ENCODE measurements around the gene SHROOM2.

Gene SHROOM2

DNA sequence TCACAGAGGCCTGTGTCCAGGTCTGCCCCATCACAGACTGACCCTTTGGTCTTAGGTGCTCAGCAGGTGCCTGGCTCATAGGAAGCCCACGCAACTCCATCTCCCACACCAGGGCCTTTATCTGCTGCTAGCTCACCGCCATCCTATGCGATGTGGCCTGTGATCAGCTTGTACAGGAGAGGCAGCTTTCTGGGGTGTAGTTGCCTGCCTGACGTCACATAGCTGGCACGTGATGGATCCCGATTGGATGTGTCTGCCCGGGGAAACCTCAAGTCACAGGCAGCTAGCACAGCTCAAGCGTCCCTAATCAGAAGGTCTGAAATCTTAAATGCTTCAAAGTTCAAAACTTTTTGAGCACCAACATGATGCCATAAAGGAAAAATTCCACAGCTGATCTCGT, 139.8 kb downstream of the SHROOM2 start:
- no peak overlapping the region for H3K4me3 ChIP-seq (ENCODE audit: low read depth, low read length)
- no peak for TF ChIP-seq CTCF (IDR thresholded peaks at IDR 0.05; ENCODE audit: low read depth, low read length)

- no peak for TF ChIP-seq CTCF (IDR thresholded peaks at IDR 0.05; ENCODE audit: low read depth, low read length)
- H3K4me3 ChIP-seq (ENCODE audit: low read depth, low read length): no peak overlapping the region
Measured at GRCh38 chrX:9927698-9928482, 141.7 kb downstream of the SHROOM2 start.

- TF ChIP-seq CTCF (IDR thresholded peaks at IDR 0.05; ENCODE audit: low read depth, low read length): no peak
- no peak overlapping the region for H3K4me3 ChIP-seq (ENCODE audit: low read depth, low read length)
Measured at GRCh38 chrX:9935436-9935835, 149.2 kb downstream of the SHROOM2 start.

DNA sequence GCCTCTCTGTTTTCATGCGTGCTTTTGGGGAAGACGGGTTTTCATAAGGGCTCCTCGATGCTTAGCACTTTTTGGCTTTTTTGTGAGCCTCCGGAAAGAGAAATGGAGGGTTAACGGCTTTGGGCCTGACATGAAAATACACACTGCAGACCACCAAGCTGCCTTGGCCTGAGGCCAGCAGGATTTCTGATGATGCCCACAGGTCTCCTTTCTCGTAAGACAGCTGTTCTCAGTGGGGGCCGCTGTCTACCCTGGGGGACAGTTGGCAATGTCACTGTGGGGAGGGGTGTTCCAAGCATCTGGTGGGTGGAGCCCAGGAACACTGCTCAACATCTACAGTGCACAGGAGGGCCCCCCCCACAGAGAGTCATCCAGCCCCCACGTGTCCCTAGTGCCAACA, 151.5 kb downstream of the SHROOM2 start:
- TF ChIP-seq CTCF (IDR thresholded peaks at IDR 0.05; ENCODE audit: low read depth, low read length): no peak
- H3K4me3 ChIP-seq (ENCODE audit: low read depth, low read length): no peak overlapping the region

DNA sequence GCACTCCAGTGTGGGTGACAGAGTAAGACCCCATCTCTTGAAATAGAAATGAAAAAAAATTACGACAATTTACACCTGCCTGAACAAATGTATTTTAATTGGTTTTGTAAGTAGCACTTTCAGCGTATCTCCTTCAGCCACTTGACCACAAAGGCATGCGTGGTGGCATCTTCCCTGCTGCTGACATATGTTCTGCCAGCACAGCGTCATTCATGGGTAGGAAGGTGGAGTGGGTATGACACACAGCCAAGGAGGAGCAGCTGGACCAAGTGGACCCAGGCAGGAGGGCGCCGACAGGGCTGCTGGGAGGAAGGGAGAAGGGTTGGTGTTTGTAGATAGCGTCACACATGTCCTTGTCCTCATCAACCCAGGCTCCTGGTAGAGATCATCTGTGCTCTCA, 152.3 kb downstream of the SHROOM2 start:
- no peak for TF ChIP-seq CTCF (IDR thresholded peaks at IDR 0.05; ENCODE audit: low read depth, low read length)
- H3K4me3 ChIP-seq (ENCODE audit: low read depth, low read length): no peak overlapping the region

DNA sequence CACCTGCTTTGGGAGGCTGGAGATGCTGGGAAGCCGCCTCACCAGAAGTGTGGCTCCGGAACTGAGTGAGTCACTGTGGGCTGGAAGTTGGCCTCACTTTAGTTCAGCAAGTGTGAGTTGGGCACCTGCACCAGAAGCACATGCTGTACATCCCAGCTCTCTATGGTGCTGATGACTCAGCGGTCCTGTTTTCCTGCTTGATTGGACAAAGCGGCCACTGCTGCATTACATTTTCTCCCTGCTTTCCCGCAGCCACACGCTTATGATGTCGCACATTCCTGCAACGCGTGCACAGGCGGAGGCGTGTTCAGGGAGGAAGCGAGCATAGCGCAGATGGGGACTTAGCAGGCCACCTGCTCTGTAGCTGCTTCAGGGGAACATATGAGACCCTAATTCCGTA, 154.2 kb downstream of the SHROOM2 start:
- no peak overlapping the region for H3K4me3 ChIP-seq (ENCODE audit: low read depth, low read length)

More for the DNA sequence above, 154.2 kb downstream of the SHROOM2 start:
- TF ChIP-seq CTCF (IDR thresholded peaks at IDR 0.05; ENCODE audit: low read depth, low read length): no peak
